HEK293 (cell line): ENCODE measurements around the gene RBM18.

Experiments used
- CTCF ChIA-PET: fragments of 350-600 bp; formaldehyde crosslinking; extraction: SDS; loops from one replicate; lab custom pipeline; 2021; ENCODE audit warnings: antibody characterized with exemption; lab: Yijun Ruan, JAX
- POLR2A ChIA-PET: fragments of 300-600 bp; formaldehyde crosslinking; extraction: SDS; loops from one replicate; lab custom pipeline; 2020; ENCODE audit warnings: antibody characterized with exemption, inconsistent platforms; lab: Yijun Ruan, JAX
- H3K27ac ChIP-seq: fragments of 200-500 bp; sonication (Bioruptor generic); 2 replicates; pipeline ENCODE4 v1.5.1; 2014; ENCODE audit warnings: low read depth, low read length, control low read depth, inconsistent platforms; ENCODE audit errors: extremely low read depth
- H3K36me3 ChIP-seq, 2 experiments: fragments of 200-500 bp in 1 of 2; sonication (Bioruptor generic) in 1 of 2; 1 replicate in 1 of 2; 2 replicates in 1 of 2; pipeline ENCODE4 v1.5.1; 2014 to 2017; ENCODE audit warnings: inconsistent platforms in 2 of 2, low read length in 2 of 2; ENCODE audit not compliant: control insufficient read depth in 2 of 2, insufficient read depth in 1 of 2
- H3K4me1 ChIP-seq: fragments of 200-500 bp; sonication (Bioruptor generic); 2 replicates; pipeline ENCODE4 v1.5.1; 2014; ENCODE audit warnings: mild to moderate bottlenecking, low read length, inconsistent platforms; ENCODE audit not compliant: control insufficient read depth, insufficient read depth
- H3K4me3 ChIP-seq: 2 replicates; pipeline ENCODE4 v1.5.1; 2011; ENCODE audit warnings: low read depth, mild to moderate bottlenecking, control low read depth, low read length, moderate library complexity
- H3K9me3 ChIP-seq: fragments of 200-500 bp; sonication (Bioruptor generic); 2 replicates; pipeline ENCODE4 v1.5.1; 2014; ENCODE audit warnings: low read depth, low read length, inconsistent platforms; ENCODE audit not compliant: control insufficient read depth, insufficient read depth
- INSM2 ChIP-seq: fragments of 450-650 bp; formaldehyde crosslinking; IDR thresholded peaks from 2 replicates; pipeline ENCODE4 v1.5.1; 2016; ENCODE audit warnings: missing biosample characterization, missing genetic modification characterization
- KLF17 ChIP-seq: fragments of 450-650 bp; formaldehyde crosslinking; IDR thresholded peaks from 2 replicates; pipeline ENCODE4 v1.5.1; 2016; ENCODE audit warnings: missing biosample characterization, missing genetic modification characterization
- MEIS1 ChIP-seq: sonication (generic); formaldehyde crosslinking; IDR thresholded peaks from 2 replicates; pipeline ENCODE4 v1.8.1; 2022; ENCODE audit warnings: missing genetic modification reagents, mild to moderate bottlenecking, borderline replicate concordance
- SP2 ChIP-seq: fragments of 450-650 bp; formaldehyde crosslinking; IDR thresholded peaks from 2 replicates; pipeline ENCODE4 v1.5.1; 2016; ENCODE audit warnings: missing biosample characterization, missing genetic modification characterization
- YY1 ChIP-seq: fragments of 450-650 bp; formaldehyde crosslinking; IDR thresholded peaks from 2 replicates; pipeline ENCODE4 v1.5.1; 2018; ENCODE audit warnings: missing biosample characterization, missing genetic modification characterization
- ZBTB21 ChIP-seq: fragments of 450-650 bp; formaldehyde crosslinking; IDR thresholded peaks from 2 replicates; pipeline ENCODE4 v1.5.1; 2017; ENCODE audit warnings: missing biosample characterization, missing genetic modification characterization
- ZNF19 ChIP-seq: fragments of 450-650 bp; formaldehyde crosslinking; IDR thresholded peaks from 2 replicates; pipeline ENCODE4; 2016; ENCODE audit warnings: missing biosample characterization, missing genetic modification characterization, low read depth
- ZNF211 ChIP-seq: fragments of 450-650 bp; formaldehyde crosslinking; IDR thresholded peaks from 2 replicates; pipeline ENCODE4 v1.5.1; 2016; ENCODE audit warnings: low read depth, missing biosample characterization, missing genetic modification characterization
- ZNF214 ChIP-seq: fragments of 450-650 bp; formaldehyde crosslinking; IDR thresholded peaks from 2 replicates; pipeline ENCODE4 v1.5.1; 2017; ENCODE audit warnings: missing biosample characterization, mild to moderate bottlenecking, missing genetic modification characterization, borderline replicate concordance
- ZNF239 ChIP-seq: fragments of 450-650 bp; formaldehyde crosslinking; IDR thresholded peaks from 2 replicates; pipeline ENCODE4 v1.5.1; 2016; ENCODE audit warnings: missing biosample characterization, missing genetic modification characterization
- ZNF302 ChIP-seq: fragments of 450-650 bp; formaldehyde crosslinking; IDR thresholded peaks from 2 replicates; pipeline ENCODE4 v1.5.1; 2016; ENCODE audit warnings: missing biosample characterization, missing genetic modification characterization, low read depth
- ZNF518A ChIP-seq: fragments of 450-650 bp; formaldehyde crosslinking; conservative IDR thresholded peaks from 2 replicates; pipeline ENCODE4 v1.5.1; 2016; ENCODE audit warnings: low read depth, missing biosample characterization, missing genetic modification characterization
- ZNF561 ChIP-seq: fragments of 450-650 bp; IDR thresholded peaks from 2 replicates; pipeline ENCODE4 v1.5.1; 2018; ENCODE audit warnings: missing biosample characterization, missing genetic modification characterization, borderline replicate concordance
- ZNF585B ChIP-seq: fragments of 450-650 bp; formaldehyde crosslinking; IDR thresholded peaks from 2 replicates; pipeline ENCODE4 v1.5.1; 2016; ENCODE audit warnings: missing biosample characterization, missing genetic modification characterization
- ZNF660 ChIP-seq: fragments of 450-650 bp; IDR thresholded peaks from 2 replicates; pipeline ENCODE4 v1.5.1; 2018; ENCODE audit warnings: missing biosample characterization, mild to moderate bottlenecking, missing genetic modification characterization
- ZNF785 ChIP-seq: fragments of 450-650 bp; formaldehyde crosslinking; IDR thresholded peaks from 2 replicates; pipeline ENCODE4 v1.5.1; 2016; ENCODE audit warnings: missing biosample characterization, missing genetic modification characterization
- TF ChIP-seq, protein P1 (sequence below): fragments of 450-650 bp; formaldehyde crosslinking; IDR thresholded peaks from 2 replicates; pipeline ENCODE4; 2016; ENCODE audit warnings: missing biosample characterization, missing genetic modification characterization

RBM18 gene

DNA sequence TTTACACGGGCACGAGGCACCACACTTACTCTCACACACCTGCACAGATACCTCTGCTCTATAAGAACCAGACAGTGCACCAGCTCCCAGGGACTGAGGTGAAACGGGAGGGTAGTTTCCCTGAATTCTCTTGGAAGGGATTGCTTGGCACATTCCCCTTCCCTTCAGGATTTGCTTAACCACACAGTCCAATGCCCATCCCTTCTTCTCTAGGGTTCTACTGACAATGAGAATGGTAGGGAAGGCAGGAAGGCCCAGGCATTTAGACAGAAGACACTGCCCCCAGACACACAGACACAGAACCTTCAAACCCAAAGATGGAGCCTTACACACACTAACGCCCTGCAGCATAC lies 35.2 kb downstream of the RBM18 start:
- H3K27ac ChIP-seq = no peak overlapping the region
- no peaks in the 10 kb centered on the region for H3K9me3 ChIP-seq
- no peaks in the 10 kb centered on the region for H3K4me1 ChIP-seq
- H3K36me3 ChIP-seq = no peaks in the 10 kb centered on the region
- CTCF ChIA-PET = interaction anchor here (0.7 to 1.1 kb wide), 3 partner anchors 97 to 131 kb away, joined by 3 to 4 read pairs (median 3); no protein-coding TSS in a partner anchor
- POLR2A ChIA-PET = interaction anchor here (0.9 to 1.9 kb wide), 2 partner anchors 15 to 36 kb away, joined by 7 to 8 read pairs; partner anchors contain the start of genes MRRF and RBM18
- no peak for TF ChIP-seq ZNF239 (tag by site-specific recombination)
- no peak for TF ChIP-seq KLF17
- no peak for TF ChIP-seq ZNF19 (tag by site-specific recombination)
- TF ChIP-seq ZNF585B (tag by site-specific recombination) = no peak
- no peak for TF ChIP-seq YY1
- no peak for TF ChIP-seq ZBTB21
- TF ChIP-seq ZNF302 (tag by site-specific recombination) = no peak
- TF ChIP-seq SP2 (tag by site-specific recombination) = no peak
- TF ChIP-seq ZNF561 (tag by site-specific recombination) = no peak
- TF ChIP-seq INSM2 = no peak
- TF ChIP-seq ZNF518A (tag by site-specific recombination) = no peak
- no peak for TF ChIP-seq ZNF660 (tag by site-specific recombination)
- no peak for TF ChIP-seq ZNF214 (tag by site-specific recombination)
- TF ChIP-seq MEIS1 (CRISPR knock-in tag) = no peak
- TF ChIP-seq ZNF785 (tag by site-specific recombination) = no peak
- TF ChIP-seq, protein P1, sequence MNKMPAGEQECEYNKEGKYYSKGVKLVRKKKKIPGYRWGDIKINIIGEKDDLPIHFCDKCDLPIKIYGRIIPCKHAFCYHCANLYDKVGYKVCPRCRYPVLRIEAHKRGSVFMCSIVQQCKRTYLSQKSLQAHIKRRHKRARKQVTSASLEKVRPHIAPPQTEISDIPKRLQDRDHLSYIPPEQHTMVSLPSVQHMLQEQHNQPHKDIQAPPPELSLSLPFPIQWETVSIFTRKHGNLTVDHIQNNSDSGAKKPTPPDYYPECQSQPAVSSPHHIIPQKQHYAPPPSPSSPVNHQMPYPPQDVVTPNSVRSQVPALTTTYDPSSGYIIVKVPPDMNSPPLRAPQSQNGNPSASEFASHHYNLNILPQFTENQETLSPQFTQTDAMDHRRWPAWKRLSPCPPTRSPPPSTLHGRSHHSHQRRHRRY (tag by site-specific recombination) = no peak
- TF ChIP-seq ZNF211 (tag by site-specific recombination) = no peak
- TF ChIP-seq, all 188 proteins: peak for 0
- no peak overlapping the region for H3K4me3 ChIP-seq
